SKM-1 treated with dmso at 0.1 percent for 144 hours (cell line): Measurements from ENCODE around the gene TM4SF18.
"Not testable (repeated sequence)": the region's sequence is repeated elsewhere in the genome, so short reads cannot be mapped to it uniquely, and the experiment has no call there.

Experiments used
- DNase-seq: peaks from one replicate; lab custom pipeline; 2025; ENCODE audit not compliant: unreplicated experiment; lab: John Stamatoyannopoulos, UW

The TM4SF18 gene

GRCh38 chr3:149333176-149333859 lies at the start of gene TM4SF18:
TSS of gene TM4SF18 (minus strand) at chr3:149333636. CDS start at chr3:149333382, 254 bp downstream.
- no peak for DNase-seq

GRCh38 chr3:149382518-149382917 lies 49.1 kb upstream of the TM4SF18 start:
- DNase-seq = no peak

DNA sequence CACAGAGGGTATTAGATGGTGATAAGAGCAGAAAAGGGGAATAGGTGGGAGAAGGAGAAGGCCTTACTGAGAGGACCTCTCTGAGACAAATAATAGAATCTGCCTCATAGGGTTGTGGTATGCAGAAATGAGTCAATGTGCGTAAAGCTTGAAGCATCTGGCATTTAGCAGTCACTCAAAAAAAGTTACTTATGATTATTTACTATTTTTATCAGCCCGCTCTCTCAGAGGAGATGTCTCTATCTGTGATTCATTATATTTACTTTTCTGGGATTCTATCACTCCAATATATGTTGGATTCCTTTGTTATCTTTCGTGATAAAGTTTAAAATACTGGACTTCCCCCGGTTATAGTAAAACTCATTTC lies 48.6 kb upstream of the TM4SF18 start:
- DNase-seq = no peak

DNA sequence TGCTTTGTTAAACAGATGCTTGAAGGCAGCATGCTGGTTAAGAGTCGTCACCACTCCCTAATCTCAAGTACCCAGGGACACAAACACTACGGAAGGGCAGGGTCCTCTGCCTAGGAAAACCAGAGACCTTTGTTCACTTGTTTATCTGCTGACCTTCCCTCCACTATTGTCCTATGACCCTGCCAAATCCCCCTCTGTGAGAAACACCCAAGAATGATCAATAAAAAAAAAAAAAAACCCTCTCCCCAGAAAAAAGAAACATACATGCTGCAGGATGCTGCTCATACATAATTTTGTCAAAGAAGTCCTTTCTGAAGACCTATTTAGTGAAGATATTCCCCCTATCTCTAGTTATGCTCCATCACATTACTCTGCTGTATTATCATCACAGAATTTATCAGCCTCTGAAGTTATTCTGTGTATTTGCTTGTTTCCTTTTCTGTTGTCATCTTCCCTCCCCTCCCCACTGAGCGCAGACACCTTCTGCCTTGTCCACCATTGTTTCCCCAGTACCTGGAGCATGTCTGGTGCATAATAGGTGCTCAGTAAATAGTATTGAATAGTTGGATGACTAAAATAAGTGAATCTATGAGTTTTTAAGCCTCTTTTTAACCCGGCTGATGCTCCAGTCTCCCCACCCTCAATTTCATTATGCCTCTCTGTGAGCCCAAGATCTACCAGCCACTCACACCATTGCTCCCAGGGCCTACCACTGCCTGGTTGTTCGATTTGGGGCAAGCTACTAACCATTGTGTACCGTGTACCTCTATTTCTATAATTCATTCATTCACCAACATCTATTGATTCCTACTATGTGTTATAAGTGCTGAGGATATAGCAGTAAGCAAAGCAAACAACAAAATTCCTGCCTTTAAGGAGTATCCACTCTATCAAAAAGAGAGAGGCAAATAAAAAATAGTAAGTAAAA lies 48.0 kb upstream of the TM4SF18 start:
- DNase-seq = no peak

GRCh38 chr3:149380220-149380619 lies 46.8 kb upstream of the TM4SF18 start:
- not testable (repeated sequence) for DNase-seq

DNA sequence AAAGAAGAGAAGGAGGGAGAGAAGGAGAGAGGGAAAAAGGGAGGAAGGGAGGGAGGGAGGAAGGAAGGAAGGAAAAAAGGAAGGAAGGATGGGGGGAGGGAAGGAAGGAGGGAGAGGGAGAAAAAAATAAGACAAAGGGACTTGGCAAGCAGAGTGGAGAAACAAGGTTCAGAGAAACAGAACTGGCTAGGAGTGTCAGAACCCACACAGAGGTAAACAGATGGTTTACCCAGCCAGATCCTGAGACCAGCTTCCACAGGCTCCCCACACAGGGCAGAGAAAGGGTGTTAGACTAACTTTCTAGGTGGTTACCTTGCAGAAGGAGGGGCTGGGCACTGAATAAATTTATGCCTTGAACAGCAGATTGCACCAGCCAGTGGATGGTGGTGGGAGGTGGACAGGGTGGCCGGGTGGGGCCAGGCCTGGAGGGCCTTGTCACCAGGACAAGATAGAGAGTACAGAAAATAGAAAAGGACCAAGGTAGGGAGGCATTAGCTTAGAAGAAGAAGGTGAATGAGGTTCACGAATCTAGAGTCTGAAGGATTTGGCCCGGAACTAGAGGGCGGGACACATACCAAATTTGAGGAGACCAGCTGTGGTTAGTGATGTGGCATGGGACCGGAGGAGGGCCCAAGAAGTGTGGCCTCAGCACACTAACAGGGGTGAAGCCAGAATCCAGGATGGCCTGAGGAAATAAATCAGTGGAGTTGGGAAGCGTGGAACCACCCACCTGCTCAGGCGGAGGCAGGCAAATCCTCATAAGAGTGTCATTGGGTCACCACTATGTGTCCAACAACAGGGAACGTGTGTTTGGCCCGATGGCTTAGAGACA lies 45.3 kb upstream of the TM4SF18 start:
- DNase-seq = no peak

GRCh38 chr3:149377408-149378364 lies 44.2 kb upstream of the TM4SF18 start, which contains the start of gene TM4SF1:
TSS of gene TM4SF1 (minus strand) at chr3:149377649. CDS start at chr3:149377547, 102 bp downstream.
- DNase-seq = no peak

DNA sequence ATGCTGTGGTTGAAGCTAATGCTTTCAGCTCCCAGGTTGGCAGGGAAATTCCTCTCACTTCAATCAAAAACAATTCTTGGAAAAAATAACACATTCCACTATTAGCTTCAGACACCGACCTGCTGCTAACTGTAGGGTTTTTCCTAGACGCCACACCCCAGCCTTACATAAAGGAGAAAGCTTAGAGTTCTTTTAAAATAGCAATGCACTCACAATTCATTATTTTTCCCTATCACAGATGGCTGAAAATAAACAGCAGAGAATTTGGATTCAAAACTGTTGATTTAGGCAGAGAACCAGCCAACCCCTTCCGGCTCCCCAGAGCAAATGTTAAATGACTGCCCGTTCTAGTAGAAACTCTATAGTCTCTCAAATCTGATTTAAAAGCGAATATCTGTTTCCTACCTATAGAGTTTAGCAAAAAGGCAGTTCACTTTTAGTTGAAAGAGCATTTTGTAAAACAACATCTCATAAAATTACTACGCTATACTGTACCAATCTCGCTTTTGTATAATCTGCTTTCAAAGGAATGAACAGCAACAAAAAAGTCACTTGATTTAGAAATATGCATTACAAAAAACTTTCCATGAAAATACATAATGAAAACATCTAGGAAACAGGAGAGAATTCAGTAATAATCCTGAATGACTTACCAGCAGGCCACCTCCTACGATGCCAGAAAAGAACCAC lies 43.4 kb upstream of the TM4SF18 start:
- no peak for DNase-seq

GRCh38 chr3:149375501-149376196 lies 42.2 kb upstream of the TM4SF18 start:
- no peak for DNase-seq

- DNase-seq = peak; percentile 35
These were observed 41.5 kb upstream of the TM4SF18 start for GRCh38 chr3:149374793-149375500.

DNA sequence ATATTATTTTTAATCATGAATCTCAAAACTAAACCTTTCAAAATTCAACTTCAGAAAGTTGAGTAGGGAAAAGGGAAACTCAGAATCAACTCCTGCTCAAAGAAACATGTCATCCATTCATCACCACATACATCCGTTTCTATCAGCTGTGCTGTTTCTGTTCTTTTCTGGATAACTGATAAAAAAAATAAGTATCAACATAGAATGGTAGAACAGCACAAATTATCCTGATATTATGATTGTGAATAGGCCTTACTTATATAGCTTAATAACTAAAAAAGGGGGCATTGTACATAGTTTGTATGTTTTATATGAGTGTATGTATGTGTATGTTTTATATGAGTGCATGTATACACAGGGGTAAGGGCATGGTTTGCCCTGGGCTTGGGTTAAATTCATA lies 41.0 kb upstream of the TM4SF18 start:
- DNase-seq = no peak

DNA sequence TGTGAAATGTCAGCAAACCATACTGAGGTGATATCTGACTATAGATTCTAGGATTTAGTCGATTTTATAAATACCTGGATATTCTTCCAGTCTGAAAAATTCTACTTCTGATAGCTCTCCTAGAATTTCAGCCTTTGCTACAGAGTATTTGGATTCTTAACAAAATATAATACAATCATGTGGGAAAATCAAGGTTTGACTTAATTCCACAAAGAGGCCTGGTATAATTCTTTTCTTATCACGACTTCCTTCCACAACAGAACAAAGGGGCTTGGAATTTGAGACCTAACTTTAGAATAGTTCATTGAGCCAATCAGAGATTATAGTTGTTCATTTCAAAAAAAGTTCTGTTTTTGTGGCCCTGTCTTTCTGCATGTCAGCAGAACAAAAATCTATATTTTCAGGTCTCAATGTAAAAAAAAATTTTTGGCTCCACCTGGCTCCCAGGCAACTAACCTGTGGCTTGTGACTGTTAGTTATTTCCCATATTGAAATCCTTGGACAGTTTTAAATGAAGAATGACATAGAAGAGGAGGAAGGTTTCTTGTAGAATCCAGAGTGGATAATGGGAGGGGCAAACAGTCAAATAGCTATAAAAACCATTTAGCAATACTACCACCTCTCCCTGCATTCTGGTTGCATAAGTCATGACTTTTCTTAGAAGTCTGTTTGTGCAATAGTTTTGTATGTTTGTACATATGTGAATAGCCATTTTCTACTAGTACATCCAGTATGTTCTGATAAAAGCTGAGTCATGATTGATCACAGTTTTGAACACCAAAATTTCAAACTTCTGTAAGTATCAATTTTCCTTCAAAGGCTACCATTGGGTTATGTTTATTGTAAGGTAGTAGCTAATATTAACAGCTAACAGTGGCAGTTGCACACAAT lies 40.0 kb upstream of the TM4SF18 start:
- peak; percentile 58 for DNase-seq

DNA sequence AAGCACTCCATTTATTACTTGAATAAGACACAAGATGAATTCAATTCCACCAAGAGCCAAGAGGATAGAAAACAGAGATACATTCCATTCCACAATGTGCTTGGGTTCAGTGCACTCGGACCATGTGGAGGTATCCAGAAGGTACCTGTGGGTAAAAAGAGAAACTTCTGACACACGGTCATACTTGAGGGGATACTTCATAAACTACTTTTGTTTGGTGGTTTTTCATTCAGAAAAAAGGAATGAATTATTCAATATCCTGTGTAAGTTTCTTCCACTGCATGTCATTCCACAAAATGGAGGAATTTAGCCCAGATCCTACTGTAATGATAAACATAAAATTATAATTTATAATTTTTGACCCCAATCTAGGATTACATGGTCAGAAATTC lies 38.3 kb upstream of the TM4SF18 start:
- no peak for DNase-seq

DNA sequence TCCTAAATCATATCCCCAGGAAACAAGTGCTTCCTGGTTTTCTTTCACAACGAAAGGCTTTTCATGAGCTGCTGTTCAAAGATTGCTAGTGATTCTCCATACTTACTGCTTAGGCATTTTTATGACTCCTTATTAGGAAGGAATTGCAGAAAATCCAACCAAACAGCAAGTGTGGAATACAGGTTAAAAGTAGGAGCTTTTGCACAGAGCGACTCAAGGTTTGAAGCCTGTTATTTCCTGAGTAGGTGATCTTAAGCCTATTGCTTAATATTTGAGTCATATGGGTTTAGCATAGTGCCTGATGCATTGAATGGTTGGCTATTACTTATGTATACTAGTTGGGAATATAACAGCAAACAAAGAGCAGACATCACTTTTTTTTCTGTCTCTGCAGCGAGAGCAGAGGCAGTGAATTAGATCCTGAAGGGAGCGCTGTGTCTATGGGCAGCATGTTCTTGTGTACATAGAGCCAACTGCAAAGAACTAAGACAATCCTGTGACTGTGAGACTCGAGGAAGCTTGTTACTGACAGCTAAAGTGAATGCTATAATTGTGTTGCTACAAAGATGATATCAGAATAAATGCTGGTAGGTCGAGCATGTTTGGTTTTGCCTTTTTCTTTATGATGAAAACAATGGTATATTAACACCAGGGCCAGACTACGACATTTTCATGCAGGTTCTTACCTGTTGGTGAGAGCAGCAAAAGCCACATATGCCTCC lies 37.7 kb upstream of the TM4SF18 start:
- no peak for DNase-seq

GRCh38 chr3:149369991-149370866 lies 36.8 kb upstream of the TM4SF18 start:
- no peak for DNase-seq
